ENCODE measurements around the gene NOXA1. TPM values are rescaled to one million over a fixed set of nuclear protein-coding genes. Genes with fewer than 3 reads are reported as not detected.
"Not testable (repeated sequence)": the region's sequence is repeated elsewhere in the genome, so short reads cannot be mapped to it uniquely, and the experiment has no call there.

Gene NOXA1
- total RNA-seq, 6 experiments from 2014 or later: 4.7 to 8.0 (median 5.7) TPM

DNA sequence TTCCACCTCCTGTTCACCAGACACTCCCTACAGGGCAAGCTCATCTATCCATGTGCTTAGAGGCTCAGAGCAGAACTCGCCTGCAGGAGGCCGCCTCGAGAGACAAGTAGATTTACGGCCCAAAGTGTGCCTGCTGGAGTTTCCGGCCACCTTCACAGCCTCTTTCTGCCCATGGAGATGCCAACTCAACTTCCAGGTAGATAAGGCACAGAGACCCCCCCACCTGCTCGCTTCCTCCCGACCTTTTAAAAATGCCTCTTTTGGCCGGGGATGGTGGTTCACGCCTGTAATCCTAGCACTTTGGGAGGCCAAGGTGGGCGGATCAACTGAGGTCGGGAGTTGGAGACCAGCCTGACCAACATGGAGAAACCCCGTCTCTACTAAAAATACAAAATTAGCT lies 46.8 kb upstream of the NOXA1 start:
- TF ChIP-seq POLR2A (IDR thresholded peaks at IDR 0.05): no peak
- TF ChIP-seq, protein P1, sequence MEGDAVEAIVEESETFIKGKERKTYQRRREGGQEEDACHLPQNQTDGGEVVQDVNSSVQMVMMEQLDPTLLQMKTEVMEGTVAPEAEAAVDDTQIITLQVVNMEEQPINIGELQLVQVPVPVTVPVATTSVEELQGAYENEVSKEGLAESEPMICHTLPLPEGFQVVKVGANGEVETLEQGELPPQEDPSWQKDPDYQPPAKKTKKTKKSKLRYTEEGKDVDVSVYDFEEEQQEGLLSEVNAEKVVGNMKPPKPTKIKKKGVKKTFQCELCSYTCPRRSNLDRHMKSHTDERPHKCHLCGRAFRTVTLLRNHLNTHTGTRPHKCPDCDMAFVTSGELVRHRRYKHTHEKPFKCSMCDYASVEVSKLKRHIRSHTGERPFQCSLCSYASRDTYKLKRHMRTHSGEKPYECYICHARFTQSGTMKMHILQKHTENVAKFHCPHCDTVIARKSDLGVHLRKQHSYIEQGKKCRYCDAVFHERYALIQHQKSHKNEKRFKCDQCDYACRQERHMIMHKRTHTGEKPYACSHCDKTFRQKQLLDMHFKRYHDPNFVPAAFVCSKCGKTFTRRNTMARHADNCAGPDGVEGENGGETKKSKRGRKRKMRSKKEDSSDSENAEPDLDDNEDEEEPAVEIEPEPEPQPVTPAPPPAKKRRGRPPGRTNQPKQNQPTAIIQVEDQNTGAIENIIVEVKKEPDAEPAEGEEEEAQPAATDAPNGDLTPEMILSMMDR (IDR thresholded peaks at IDR 0.05): no peak
- no peak overlapping the region for H3K27ac ChIP-seq
- H3K9me3 ChIP-seq: no peaks in the 10 kb centered on the region
- no peak for ATAC-seq
- intact Hi-C loops (cut with DNase I): no loop called here
- DNase-seq: peak in 1 of 3 donors; percentile 27
- 86% methylated on average over 10 of the region's 12 CpGs for WGBS (ENCODE audit: insufficient coverage, low coverage, low lambda C conversion rate, missing lambda C conversion rate)
- no peak overlapping the region for H3K4me3 ChIP-seq
- no peaks in the 10 kb centered on the region for H3K36me3 ChIP-seq
- no peaks in the 10 kb centered on the region for H3K4me1 ChIP-seq
- no peaks in the 10 kb centered on the region for H3K27me3 ChIP-seq

DNA sequence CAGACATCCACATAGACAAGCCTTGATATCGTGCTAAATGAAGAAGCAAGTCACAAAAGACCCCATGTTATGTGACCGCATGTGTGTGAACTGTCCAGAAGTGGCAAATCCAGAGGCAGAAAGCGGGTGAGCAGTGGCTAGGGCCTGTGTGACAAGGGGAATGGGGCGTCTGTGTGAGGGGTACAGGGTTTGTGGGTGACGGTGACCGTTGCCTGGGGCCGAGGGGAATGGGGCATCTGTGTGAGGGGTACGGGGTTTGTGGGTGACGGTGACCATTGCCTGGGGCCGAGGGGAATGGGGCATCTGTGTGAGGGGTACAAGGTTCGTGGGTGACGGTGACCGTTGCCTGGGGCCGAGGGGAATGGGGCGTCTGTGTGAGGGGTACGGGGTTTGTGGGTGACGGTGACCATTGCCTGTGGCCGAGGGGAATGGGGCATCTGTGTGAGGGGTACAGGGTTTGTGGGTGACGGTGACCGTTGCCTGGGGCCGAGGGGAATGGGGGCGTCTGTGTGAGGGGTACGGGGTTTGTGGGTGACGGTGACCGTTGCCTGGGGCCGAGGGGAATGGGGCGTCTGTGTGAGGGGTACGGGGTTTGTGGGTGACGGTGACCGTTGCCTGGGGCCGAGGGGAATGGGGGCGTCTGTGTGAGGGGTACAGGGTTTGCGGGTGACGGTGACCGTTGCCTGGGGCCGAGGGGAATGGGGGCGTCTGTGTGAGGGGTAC lies 44.3 kb upstream of the NOXA1 start:
- ATAC-seq; intact Hi-C loops (cut with DNase I); H3K27ac ChIP-seq; H3K9me3 ChIP-seq; H3K4me1 ChIP-seq; H3K27me3 ChIP-seq; H3K36me3 ChIP-seq; H3K4me3 ChIP-seq: not testable (repeated sequence)
- peak in 1 of 3 donors; percentile 36 for DNase-seq
- 81% methylated on average over 35 of the region's 37 CpGs for WGBS (ENCODE audit: insufficient coverage, low coverage, low lambda C conversion rate, missing lambda C conversion rate)

DNA sequence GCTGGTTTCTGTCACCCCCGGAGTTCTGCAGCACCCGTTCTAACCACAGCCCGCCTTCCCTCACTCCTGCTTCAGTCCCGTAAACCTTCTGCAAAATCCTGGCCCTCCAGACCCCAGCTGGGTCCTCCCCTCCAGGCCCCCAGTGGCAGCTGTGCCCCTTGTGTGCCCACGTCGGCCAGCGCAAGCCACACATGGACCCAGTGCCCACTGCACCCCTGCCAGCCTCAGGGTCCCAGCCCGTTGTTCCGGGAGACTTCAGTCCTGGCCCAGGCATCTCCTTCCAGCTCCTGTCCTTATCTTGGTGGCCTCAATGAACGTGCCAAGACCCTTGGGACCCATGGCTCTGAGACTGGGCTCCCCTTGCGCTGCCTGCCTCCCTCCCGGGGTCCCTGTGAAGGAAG lies 43.4 kb upstream of the NOXA1 start:
- Histone ChIP-seq H3K36me3 (no peaks in the 10 kb centered on the region), H3K9me3 (no peaks in the 10 kb centered on the region), H3K4me1 (no peaks in the 10 kb centered on the region), H3K27ac (no peak overlapping the region), H3K4me3 (no peak overlapping the region), H3K27me3 (no peaks in the 10 kb centered on the region)
- ATAC-seq (no peak), DNase-seq (peak in 1 of 3 donors; percentile 41)
- intact Hi-C loops (cut with DNase I): no loop called here
- WGBS (ENCODE audit: insufficient coverage, low coverage, low lambda C conversion rate, missing lambda C conversion rate): 87% methylated on average over 4 of the region's 12 CpGs
- TF ChIP-seq, protein P1 (IDR thresholded peaks at IDR 0.05): no peak
- no peak for TF ChIP-seq POLR2A (IDR thresholded peaks at IDR 0.05)

DNA sequence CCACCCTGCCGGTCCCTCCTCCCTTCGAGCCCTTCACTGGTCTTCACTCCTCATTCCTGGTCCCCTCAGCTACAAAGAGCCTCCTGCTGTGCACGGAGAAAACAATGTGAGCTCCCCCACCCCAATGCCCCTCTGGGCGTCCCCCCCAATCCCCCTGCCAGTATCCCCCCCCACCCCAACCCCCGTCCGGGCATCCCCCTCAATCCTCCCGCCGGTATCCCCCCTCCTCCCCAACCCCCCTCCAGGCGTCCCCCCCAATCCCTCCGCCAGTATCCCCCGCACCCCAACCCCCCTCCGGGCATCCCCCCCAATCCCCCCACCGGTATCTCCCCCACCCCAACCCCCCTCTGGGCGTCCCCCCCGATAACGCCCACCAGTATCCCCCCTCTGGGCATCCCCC lies 43.0 kb upstream of the NOXA1 start:
- DNase-seq: no peak
- no peaks in the 10 kb centered on the region for H3K4me1 ChIP-seq
- TF ChIP-seq, protein P1 (IDR thresholded peaks at IDR 0.05): no peak
- no peak for TF ChIP-seq POLR2A (IDR thresholded peaks at IDR 0.05)
- WGBS (ENCODE audit: insufficient coverage, low coverage, low lambda C conversion rate, missing lambda C conversion rate): 76% methylated on average over 11 of the region's 16 CpGs
- intact Hi-C loops (cut with DNase I): no loop called here
- no peaks in the 10 kb centered on the region for H3K36me3 ChIP-seq
- ATAC-seq: no peak
- no peaks in the 10 kb centered on the region for H3K27me3 ChIP-seq
- no peak overlapping the region for H3K27ac ChIP-seq
- no peak overlapping the region for H3K4me3 ChIP-seq
- no peaks in the 10 kb centered on the region for H3K9me3 ChIP-seq

DNA sequence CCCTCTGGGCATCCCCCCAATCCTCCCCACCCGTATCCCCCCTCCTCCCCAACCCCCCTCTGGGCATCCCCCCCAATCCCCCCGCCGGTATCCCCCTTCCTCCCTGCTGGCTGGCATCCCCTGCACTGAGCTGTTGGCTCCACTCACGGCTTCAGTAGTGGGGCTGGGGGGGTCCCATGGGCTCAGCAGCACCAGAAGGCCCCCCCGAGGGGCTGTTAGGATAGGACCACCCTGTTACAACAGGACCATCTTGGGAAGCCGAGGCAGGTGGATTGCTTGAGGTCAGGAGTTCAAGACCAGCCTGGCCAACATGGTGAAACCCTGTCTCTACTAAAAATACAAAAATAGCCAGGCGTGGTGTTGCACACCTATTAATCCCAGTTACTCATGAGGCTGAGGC lies 42.6 kb upstream of the NOXA1 start:
- Histone ChIP-seq H3K27ac (no peak overlapping the region), H3K9me3 (no peaks in the 10 kb centered on the region), H3K4me1 (no peaks in the 10 kb centered on the region), H3K27me3 (no peaks in the 10 kb centered on the region), H3K36me3 (no peaks in the 10 kb centered on the region), H3K4me3 (no peak overlapping the region)
- WGBS (ENCODE audit: insufficient coverage, low coverage, low lambda C conversion rate, missing lambda C conversion rate): 91% methylated on average over 5 of the region's 7 CpGs
- intact Hi-C loops (cut with DNase I): no loop called here
- ATAC-seq: no peak
- no peak for TF ChIP-seq POLR2A (IDR thresholded peaks at IDR 0.05)
- TF ChIP-seq, protein P1 (IDR thresholded peaks at IDR 0.05): no peak
- peak in 1 of 3 donors; percentile 33 for DNase-seq

Data from right lobe of liver (tissue), 6 donors.